HG02943 (cell line): Measurements from ENCODE around the gene HPCAL1.
"Not testable (repeated sequence)": the region's sequence is repeated elsewhere in the genome, so short reads cannot be mapped to it uniquely, and the experiment has no call there.

Experiments used
- ATAC-seq: cut with Tn5 transposase; IDR thresholded peaks from one replicate; pipeline ENCODE4 v1.9.1; 2021; ENCODE audit warnings: mild to moderate bottlenecking, low read depth, moderate library complexity; ENCODE audit not compliant: unreplicated experiment

The HPCAL1 gene

GRCh38 chr2:10302479-10303180, at the start of gene HPCAL1:
Gene HPCAL1 (plus strand): TSS chr2:10302904. CDS start chr2:10419758, 116,854 bp downstream.
- ATAC-seq: peak; percentile 72

GRCh38 chr2:10253596-10254372, 48.9 kb upstream of the HPCAL1 start:
- ATAC-seq: no peak

GRCh38 chr2:10254373-10255188, 48.1 kb upstream of the HPCAL1 start:
- no peak for ATAC-seq

- no peak for ATAC-seq
Measured at GRCh38 chr2:10255189-10256030, 47.3 kb upstream of the HPCAL1 start.

- ATAC-seq: no peak
Measured at GRCh38 chr2:10256031-10256514, 46.6 kb upstream of the HPCAL1 start.

- no peak for ATAC-seq
Measured at GRCh38 chr2:10256515-10257031, 46.1 kb upstream of the HPCAL1 start.

GRCh38 chr2:10257036-10257435, 45.7 kb upstream of the HPCAL1 start:
- no peak for ATAC-seq

GRCh38 chr2:10257500-10258147, 45.1 kb upstream of the HPCAL1 start:
- ATAC-seq: no peak

GRCh38 chr2:10258326-10258725, 44.4 kb upstream of the HPCAL1 start:
- ATAC-seq: no peak

GRCh38 chr2:10258726-10259125, 44.0 kb upstream of the HPCAL1 start:
- ATAC-seq: no peak

- ATAC-seq: no peak
Measured at GRCh38 chr2:10260130-10260529, 42.6 kb upstream of the HPCAL1 start.

- ATAC-seq: not testable (repeated sequence)
Measured at GRCh38 chr2:10263526-10263925, 39.2 kb upstream of the HPCAL1 start.

- no peak for ATAC-seq
Measured at GRCh38 chr2:10264506-10265328, 38.0 kb upstream of the HPCAL1 start.

- ATAC-seq: no peak
Measured at GRCh38 chr2:10265329-10266132, 37.2 kb upstream of the HPCAL1 start.

GRCh38 chr2:10266133-10266620, 36.5 kb upstream of the HPCAL1 start:
- ATAC-seq: no peak

- no peak for ATAC-seq
Measured at GRCh38 chr2:10267036-10267435, 35.7 kb upstream of the HPCAL1 start.
